KOPT-K1 (cell line): ENCODE data around the gene CCNF.

Experiments
- H3K27ac ChIP-seq: fragments of 200-600 bp; sonication (generic); 2 replicates; pipeline ENCODE4 v1.5.1; 2016; ENCODE audit warnings: antibody characterized with exemption, mild to moderate bottlenecking, low read depth, low read length; ENCODE audit not compliant: poor library complexity, severe bottlenecking
- H3K36me3 ChIP-seq: fragments of 200-600 bp; sonication (generic); 2 replicates; pipeline ENCODE4 v1.5.1; 2017; ENCODE audit warnings: antibody characterized with exemption, mild to moderate bottlenecking, low read length, moderate library complexity; ENCODE audit not compliant: insufficient read depth
- H3K9me3 ChIP-seq: fragments of 200-600 bp; sonication (generic); 2 replicates; pipeline ENCODE4 v1.5.1; 2017; ENCODE audit warnings: antibody characterized with exemption, low read length, mild to moderate bottlenecking; ENCODE audit not compliant: insufficient read depth, poor library complexity, severe bottlenecking

Gene CCNF

GRCh38 chr16:2457946-2458345, 28.7 kb downstream of the CCNF start:
- H3K27ac ChIP-seq = no peak overlapping the region
- H3K36me3 ChIP-seq = peaks cover 80% of the 10 kb centered on the region

GRCh38 chr16:2458887-2459646, 29.8 kb downstream of the CCNF start:
- Histone ChIP-seq H3K36me3 (peaks cover 76% of the 10 kb centered on the region), H3K27ac (peak overlapping the region; percentile 76), H3K9me3 (no peaks in the 10 kb centered on the region)

More at GRCh38 chr16:2457946-2458345, 28.7 kb downstream of the CCNF start:
- no peaks in the 10 kb centered on the region for H3K9me3 ChIP-seq

GRCh38 chr16:2459647-2460390, 30.6 kb downstream of the CCNF start, which contains the start of gene TEDC2:
TEDC2 (plus strand) TSS chr16:2460109; CDS start chr16:2460145, 36 bp downstream.
- Histone ChIP-seq H3K36me3 (peaks cover 69% of the 10 kb centered on the region), H3K9me3 (no peaks in the 10 kb centered on the region), H3K27ac (peak within 1 kb of the TSS; percentile 76)

- peak overlapping the region; percentile 76 for H3K27ac ChIP-seq
Measured at GRCh38 chr16:2460391-2460713, 31.1 kb downstream of the CCNF start.

GRCh38 chr16:2460916-2461315, 31.7 kb downstream of the CCNF start:
- peak overlapping the region; percentile 76 for H3K27ac ChIP-seq
- peaks cover 58% of the 10 kb centered on the region for H3K36me3 ChIP-seq

More at GRCh38 chr16:2460391-2460713, 31.1 kb downstream of the CCNF start:
- Histone ChIP-seq H3K36me3 (peaks cover 63% of the 10 kb centered on the region), H3K9me3 (no peaks in the 10 kb centered on the region)

GRCh38 chr16:2462031-2462866, 33.0 kb downstream of the CCNF start:
- Histone ChIP-seq H3K9me3 (no peaks in the 10 kb centered on the region), H3K27ac (no peak overlapping the region), H3K36me3 (peaks cover 44% of the 10 kb centered on the region)

More at GRCh38 chr16:2460916-2461315, 31.7 kb downstream of the CCNF start:
- no peaks in the 10 kb centered on the region for H3K9me3 ChIP-seq

- H3K27ac ChIP-seq = no peak overlapping the region
- peaks cover 27% of the 10 kb centered on the region for H3K36me3 ChIP-seq
- H3K9me3 ChIP-seq = no peaks in the 10 kb centered on the region
Measured at GRCh38 chr16:2464333-2464732, 35.1 kb downstream of the CCNF start.

- Histone ChIP-seq H3K36me3 (peaks cover 27% of the 10 kb centered on the region), H3K9me3 (no peaks in the 10 kb centered on the region), H3K27ac (no peak overlapping the region)
Measured at GRCh38 chr16:2465653-2466415, 36.6 kb downstream of the CCNF start.

GRCh38 chr16:2466667-2467527, 37.6 kb downstream of the CCNF start:
- Histone ChIP-seq H3K36me3 (peaks cover 16% of the 10 kb centered on the region; the same call in 1 of the 2 replicates), H3K27ac (no peak overlapping the region), H3K9me3 (no peaks in the 10 kb centered on the region)

- Histone ChIP-seq H3K36me3 (peaks cover 10% of the 10 kb centered on the region; the same call in 1 of the 2 replicates), H3K9me3 (no peaks in the 10 kb centered on the region), H3K27ac (no peak overlapping the region)
Measured at GRCh38 chr16:2467528-2468232, 38.4 kb downstream of the CCNF start.

GRCh38 chr16:2468233-2468724, 39.0 kb downstream of the CCNF start:
- no peaks in the 10 kb centered on the region for H3K9me3 ChIP-seq
- peaks cover 8% of the 10 kb centered on the region; the same call in 1 of the 2 replicates for H3K36me3 ChIP-seq
- H3K27ac ChIP-seq = no peak overlapping the region

GRCh38 chr16:2468725-2469398, 39.6 kb downstream of the CCNF start:
- H3K36me3 ChIP-seq = peaks cover 2% of the 10 kb centered on the region; the same call in 1 of the 2 replicates
- no peaks in the 10 kb centered on the region for H3K9me3 ChIP-seq
- no peak overlapping the region for H3K27ac ChIP-seq
